Thyroid gland (tissue), 4 donors: ENCODE results near the gene ZNF654.

Experiments
- CTCF ChIP-seq, 6 experiments: fragments of 200-600 bp in 3 of 6; fragments of 450-650 bp in 3 of 6; sonication (generic) in 3 of 6; IDR thresholded peaks; one replicate each; pipeline ENCODE4 v1.5.1; 2016 to 2019; ENCODE audit warnings: antibody characterized with exemption in 6 of 6, mild to moderate bottlenecking in 2 of 6, inconsistent platforms in 1 of 6, moderate library complexity in 1 of 6
- POLR2A ChIP-seq, 2 donors: fragments of 450-650 bp; IDR thresholded peaks; one replicate each; pipeline ENCODE4 v1.6.1; 2017; ENCODE audit warnings: antibody characterized with exemption in 2 of 2, mild to moderate bottlenecking in 2 of 2, moderate library complexity in 1 of 2

GRCh38 chr3:88084097-88084501, 25.0 kb downstream of the ZNF654 start:
- TF ChIP-seq CTCF (IDR thresholded peaks at IDR 0.05), result no peak
- TF ChIP-seq POLR2A (IDR thresholded peaks at IDR 0.05), result no peak
